ENCODE measurements around the gene CYP2A6. TPM values are rescaled to one million over a fixed set of nuclear protein-coding genes. Genes with fewer than 3 reads are reported as not detected.

Gene CYP2A6
- total RNA-seq, 1 donor from 2014 or later = not detected

GRCh38 chr19:40808021-40808325 lies 42.3 kb downstream of the CYP2A6 start:
- Mint-ChIP-seq H3K9me3 (ENCODE audit: low read depth) (no peaks in the 10 kb centered on the region), H3K4me3 (ENCODE audit: low read depth) (no peak overlapping the region), H3K27ac (no peak overlapping the region), H3K4me1 (ENCODE audit: low read depth) (peaks cover 47% of the 10 kb centered on the region), H3K36me3 (ENCODE audit: insufficient read depth) (peaks cover 10% of the 10 kb centered on the region), H3K27me3 (peaks cover 13% of the 10 kb centered on the region)
- no peak for TF ChIP-seq CTCF (IDR thresholded peaks at IDR 0.05; ENCODE audit: unreplicated experiment)
- no peak for DNase-seq (ENCODE audit: low spot score, unreplicated experiment)

- Mint-ChIP-seq H3K4me3 (ENCODE audit: low read depth) (no peak overlapping the region), H3K27me3 (peaks cover 7% of the 10 kb centered on the region), H3K4me1 (ENCODE audit: low read depth) (peaks cover 50% of the 10 kb centered on the region), H3K27ac (no peak overlapping the region), H3K9me3 (ENCODE audit: low read depth) (no peaks in the 10 kb centered on the region), H3K36me3 (ENCODE audit: insufficient read depth) (peaks cover 10% of the 10 kb centered on the region)
- TF ChIP-seq CTCF (IDR thresholded peaks at IDR 0.05; ENCODE audit: unreplicated experiment) = peak; percentile 57
- DNase-seq (ENCODE audit: low spot score, unreplicated experiment) = no peak
These were observed 42.9 kb downstream of the CYP2A6 start for GRCh38 chr19:40807147-40808020.

- peak overlapping the region; percentile 23 for H3K27ac Mint-ChIP-seq
- peak; percentile 84 for TF ChIP-seq CTCF (IDR thresholded peaks at IDR 0.05; ENCODE audit: unreplicated experiment)
- peaks cover 2% of the 10 kb centered on the region for H3K27me3 Mint-ChIP-seq
- peaks cover 52% of the 10 kb centered on the region for H3K4me1 Mint-ChIP-seq (ENCODE audit: low read depth)
- peak overlapping the region; percentile 28 for H3K4me3 Mint-ChIP-seq (ENCODE audit: low read depth)
- DNase-seq (ENCODE audit: low spot score, unreplicated experiment) = peak; percentile 64
- H3K36me3 Mint-ChIP-seq (ENCODE audit: insufficient read depth) = peaks cover 13% of the 10 kb centered on the region
- no peaks in the 10 kb centered on the region for H3K9me3 Mint-ChIP-seq (ENCODE audit: low read depth)
These were observed 43.7 kb downstream of the CYP2A6 start for GRCh38 chr19:40806423-40807146.

- DNase-seq (ENCODE audit: low spot score, unreplicated experiment) = no peak
- H3K4me3 Mint-ChIP-seq (ENCODE audit: low read depth) = no peak overlapping the region
- H3K36me3 Mint-ChIP-seq (ENCODE audit: insufficient read depth) = peaks cover 14% of the 10 kb centered on the region
- TF ChIP-seq CTCF (IDR thresholded peaks at IDR 0.05; ENCODE audit: unreplicated experiment) = no peak
- no peaks in the 10 kb centered on the region for H3K9me3 Mint-ChIP-seq (ENCODE audit: low read depth)
- H3K27me3 Mint-ChIP-seq = no peaks in the 10 kb centered on the region
- peaks cover 49% of the 10 kb centered on the region for H3K4me1 Mint-ChIP-seq (ENCODE audit: low read depth)
- peak overlapping the region; percentile 37 for H3K27ac Mint-ChIP-seq
These were observed 44.9 kb downstream of the CYP2A6 start for GRCh38 chr19:40805258-40805868.

GRCh38 chr19:40804783-40805242 lies 45.4 kb downstream of the CYP2A6 start:
- no peak for TF ChIP-seq CTCF (IDR thresholded peaks at IDR 0.05; ENCODE audit: unreplicated experiment)
- Mint-ChIP-seq H3K36me3 (ENCODE audit: insufficient read depth) (peaks cover 14% of the 10 kb centered on the region), H3K4me1 (ENCODE audit: low read depth) (peaks cover 51% of the 10 kb centered on the region), H3K9me3 (ENCODE audit: low read depth) (no peaks in the 10 kb centered on the region), H3K4me3 (ENCODE audit: low read depth) (no peak overlapping the region), H3K27ac (peak overlapping the region; percentile 37), H3K27me3 (no peaks in the 10 kb centered on the region)
- DNase-seq (ENCODE audit: low spot score, unreplicated experiment) = no peak

Measured in progenitor cell of endocrine pancreas (in vitro differentiated cells).